Activated B cell treated with CpG ODN at 0.5 μM for 24 hours (primary cell): ENCODE measurements around the gene CCDC122. TPM values are rescaled to one million over a fixed set of nuclear protein-coding genes. Genes with fewer than 3 reads are reported as not detected.

Experiments
- ATAC-seq: fragments of 200-7000 bp; cut with Tn5 transposase; one replicate; pipeline ENCODE4 v1.10.0; 2021; ENCODE audit warnings: low read depth, mild to moderate bottlenecking, moderate library complexity
- CTCF ChIA-PET: fragments of 350-600 bp; sonication (Branson Sonifier 250); formaldehyde crosslinking; loops from one replicate; lab custom pipeline; 2021; ENCODE audit warnings: antibody characterized with exemption; lab: Charles Lee
- POLR2A ChIA-PET: fragments of 350-600 bp; sonication (Branson Sonifier 250); formaldehyde crosslinking; loops from one replicate; lab custom pipeline; 2021; ENCODE audit warnings: antibody characterized with exemption; lab: Charles Lee
- DNase-seq: peaks from one replicate; pipeline ENCODE4 v3.0.0; 2022
- H3K27ac Mint-ChIP-seq: one replicate; pipeline ENCODE4 v1.8.0; 2020; ENCODE audit warnings: mixed read lengths
- H3K27me3 Mint-ChIP-seq: one replicate; pipeline ENCODE4 v1.8.0; 2021; ENCODE audit warnings: mixed read lengths
- H3K36me3 Mint-ChIP-seq: one replicate; pipeline ENCODE4 v1.8.0; 2021; ENCODE audit warnings: low read depth, mixed read lengths
- H3K4me1 Mint-ChIP-seq: one replicate; pipeline ENCODE4 v1.8.0; 2021; ENCODE audit warnings: mixed read lengths
- H3K4me3 Mint-ChIP-seq: one replicate; pipeline ENCODE4 v1.8.0; 2020; ENCODE audit warnings: mild to moderate bottlenecking, mixed read lengths
- H3K9me3 Mint-ChIP-seq: one replicate; pipeline ENCODE4 v1.8.0; 2020; ENCODE audit warnings: mixed read lengths
- CTCF ChIP-seq: fragments of 200-600 bp; IDR thresholded peaks from one replicate; pipeline ENCODE4 v1.8.0; 2022; ENCODE audit warnings: antibody characterized with exemption, mild to moderate bottlenecking
- intact Hi-C: fragments of 100-400 bp; cut with micrococcal nuclease; formaldehyde crosslinking; loops from one replicate; pipeline ENCODE4 v1.15.1; 2024
- total RNA-seq: library from RNA; stranded (reverse); gene quantifications from 2 replicates; pipeline ENCODE4 v1.2.3, GENCODE V29; 2022

Gene CCDC122
- total RNA-seq, 1 donor from 2014 or later, result 7.1 TPM

GRCh38 chr13:43916828-43917227, 37.3 kb upstream of the CCDC122 start:
- H3K36me3 Mint-ChIP-seq, result no peaks in the 10 kb centered on the region
- CTCF ChIA-PET, result no interaction called here
- ATAC-seq (no peak), DNase-seq (no peak)
- intact Hi-C loops, result no loop called here
- H3K4me1 Mint-ChIP-seq, result no peaks in the 10 kb centered on the region
- POLR2A ChIA-PET, result no interaction called here
- no peak overlapping the region for H3K27ac Mint-ChIP-seq
- H3K4me3 Mint-ChIP-seq, result no peak overlapping the region
- TF ChIP-seq CTCF, result no peak
- no peaks in the 10 kb centered on the region for H3K9me3 Mint-ChIP-seq
- H3K27me3 Mint-ChIP-seq, result peaks cover 47% of the 10 kb centered on the region

- Mint-ChIP-seq H3K4me3 (no peak overlapping the region), H3K27me3 (peaks cover 36% of the 10 kb centered on the region), H3K9me3 (no peaks in the 10 kb centered on the region), H3K36me3 (no peaks in the 10 kb centered on the region), H3K4me1 (no peaks in the 10 kb centered on the region), H3K27ac (no peak overlapping the region)
- ChIA-PET POLR2A (no interaction called here), CTCF (no interaction called here)
- intact Hi-C loops, result no loop called here
- ATAC-seq (no peak), DNase-seq (no peak)
- TF ChIP-seq CTCF, result no peak
Measured at GRCh38 chr13:43915451-43915850, 35.9 kb upstream of the CCDC122 start.

GRCh38 chr13:43911871-43912270, 32.3 kb upstream of the CCDC122 start:
- TF ChIP-seq CTCF, result no peak
- Mint-ChIP-seq H3K36me3 (no peaks in the 10 kb centered on the region), H3K4me3 (no peak overlapping the region), H3K9me3 (no peaks in the 10 kb centered on the region), H3K4me1 (no peaks in the 10 kb centered on the region), H3K27me3 (peaks cover 31% of the 10 kb centered on the region), H3K27ac (no peak overlapping the region)
- DNase-seq (no peak), ATAC-seq (no peak)
- POLR2A ChIA-PET, result no interaction called here
- CTCF ChIA-PET, result interaction anchor here (1.1 to 4.9 kb wide), 3 partner anchors 524 to 557 kb away, joined by 5 to 103 read pairs (median 5); no protein-coding TSS in a partner anchor
- intact Hi-C loops, result no loop called here

- no peak for TF ChIP-seq CTCF
- Mint-ChIP-seq H3K36me3 (no peaks in the 10 kb centered on the region), H3K27ac (no peak overlapping the region), H3K4me3 (no peak overlapping the region), H3K27me3 (peaks cover 30% of the 10 kb centered on the region), H3K4me1 (no peaks in the 10 kb centered on the region), H3K9me3 (no peaks in the 10 kb centered on the region)
- DNase-seq, result no peak
- intact Hi-C loops, result no loop called here
- CTCF ChIA-PET, result interaction anchor here (1.1 to 4.9 kb wide), 3 partner anchors 525 to 558 kb away, joined by 5 to 103 read pairs (median 5); no protein-coding TSS in a partner anchor
- POLR2A ChIA-PET, result no interaction called here
- no peak for ATAC-seq
Measured at GRCh38 chr13:43911278-43911677, 31.7 kb upstream of the CCDC122 start.

- intact Hi-C loops, result no loop called here
- Mint-ChIP-seq H3K9me3 (no peaks in the 10 kb centered on the region), H3K27ac (no peak overlapping the region), H3K36me3 (no peaks in the 10 kb centered on the region), H3K4me1 (no peaks in the 10 kb centered on the region), H3K27me3 (peaks cover 29% of the 10 kb centered on the region), H3K4me3 (no peak overlapping the region)
- CTCF ChIA-PET, result interaction anchor here (1.1 to 4.9 kb wide), 3 partner anchors 525 to 558 kb away, joined by 5 to 103 read pairs (median 5); no protein-coding TSS in a partner anchor
- no peak for ATAC-seq
- no peak for DNase-seq
- POLR2A ChIA-PET, result no interaction called here
- TF ChIP-seq CTCF, result no peak
Measured at GRCh38 chr13:43910856-43911255, 31.3 kb upstream of the CCDC122 start.
